ENCODE data around the gene MITF.

The MITF gene

DNA sequence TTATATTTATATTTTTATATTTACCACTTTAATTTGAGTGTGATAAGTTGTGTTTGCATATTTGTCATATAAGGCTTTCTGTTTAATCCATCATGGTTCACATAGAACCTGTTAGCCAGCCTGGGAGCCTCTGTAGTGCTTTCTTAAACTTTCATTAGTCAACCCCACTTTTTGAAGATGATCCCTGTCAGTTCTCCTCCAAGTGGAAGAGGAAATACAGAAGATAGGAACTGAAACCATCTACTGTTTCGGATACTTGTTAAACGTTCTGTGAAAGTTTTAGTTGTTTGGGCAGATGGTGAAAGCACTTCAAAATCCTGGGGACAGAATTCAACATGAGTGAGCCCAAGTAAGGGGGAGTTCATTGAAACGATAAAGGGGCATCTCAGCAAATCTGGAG lies 255.7 kb downstream of the MITF start:
- Histone ChIP-seq H3K4me1 (ENCODE audit: control insufficient read depth, insufficient read depth, low read length) (no peaks in the 10 kb centered on the region), H3K9me3 (replicated peaks; ENCODE audit: low read length) (no peaks in the 10 kb centered on the region), H3K36me3 (ENCODE audit: insufficient read depth, low read length) (no peaks in the 10 kb centered on the region), H3K9ac (ENCODE audit: low read depth, low read length) (no peak overlapping the region), H3K4me3 (ENCODE audit: low read length) (no peak overlapping the region), H3K4me2 (ENCODE audit: low read length) (no peak overlapping the region), H3K27me3 (ENCODE audit: control insufficient read depth, insufficient read depth, low read length) (peaks cover 12% of the 10 kb centered on the region)

DNA sequence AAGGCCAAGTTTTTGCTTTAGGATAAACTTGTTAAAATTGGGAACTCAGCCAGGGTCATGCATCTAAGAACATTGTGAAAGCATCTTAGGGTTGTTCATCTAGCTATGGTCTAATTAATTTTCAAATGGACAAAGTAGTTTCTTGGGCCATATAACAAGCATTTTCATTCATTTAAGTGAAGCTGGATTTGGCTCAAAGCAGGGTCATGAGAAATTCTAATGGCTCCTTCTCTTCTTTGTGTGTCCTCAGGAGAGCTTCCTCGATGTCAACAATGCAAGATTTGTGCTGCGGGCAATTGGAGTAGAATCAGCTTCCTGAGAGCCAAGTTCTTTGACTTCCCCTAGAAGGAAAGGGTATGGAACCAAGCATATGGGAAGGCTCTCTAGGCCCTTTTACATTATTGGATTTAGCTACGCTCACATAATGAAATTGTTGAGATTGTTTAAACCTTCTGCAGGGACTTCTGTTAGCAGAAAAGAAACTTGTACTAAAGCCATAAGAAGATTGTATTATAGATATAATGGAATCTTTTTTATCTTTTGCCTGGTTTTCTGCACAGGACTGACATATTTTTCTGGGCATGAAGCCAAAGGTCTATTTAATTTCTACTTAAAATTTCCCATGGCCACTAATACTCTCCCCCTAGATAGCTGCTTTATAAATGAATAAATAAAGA lies 258.5 kb downstream of the MITF start:
- H3K9ac ChIP-seq (ENCODE audit: low read depth, low read length), result no peak overlapping the region
- no peak overlapping the region for H3K4me2 ChIP-seq (ENCODE audit: low read length)
- H3K9me3 ChIP-seq (replicated peaks; ENCODE audit: low read length), result no peaks in the 10 kb centered on the region
- H3K36me3 ChIP-seq (ENCODE audit: insufficient read depth, low read length), result no peaks in the 10 kb centered on the region
- H3K4me1 ChIP-seq (ENCODE audit: control insufficient read depth, insufficient read depth, low read length), result no peaks in the 10 kb centered on the region
- H3K4me3 ChIP-seq (ENCODE audit: low read length), result no peak overlapping the region
- peaks cover 3% of the 10 kb centered on the region for H3K27me3 ChIP-seq (ENCODE audit: control insufficient read depth, insufficient read depth, low read length)

GRCh38 chr3:69998759-69999139 lies 259.5 kb downstream of the MITF start:
- Histone ChIP-seq H3K4me1 (ENCODE audit: control insufficient read depth, insufficient read depth, low read length) (no peaks in the 10 kb centered on the region), H3K9me3 (replicated peaks; ENCODE audit: low read length) (no peaks in the 10 kb centered on the region), H3K36me3 (ENCODE audit: insufficient read depth, low read length) (no peaks in the 10 kb centered on the region), H3K9ac (ENCODE audit: low read depth, low read length) (no peak overlapping the region), H3K4me3 (ENCODE audit: low read length) (peak overlapping the region; percentile 29), H3K27me3 (ENCODE audit: control insufficient read depth, insufficient read depth, low read length) (peaks cover 3% of the 10 kb centered on the region), H3K4me2 (ENCODE audit: low read length) (peak overlapping the region; percentile 48)

GRCh38 chr3:69999140-70000027 lies 260.1 kb downstream of the MITF start, which contains the start of gene SAMMSON:
SAMMSON (plus strand) TSS chr3:69999733.
- Histone ChIP-seq H3K4me1 (ENCODE audit: control insufficient read depth, insufficient read depth, low read length) (no peaks in the 10 kb centered on the region), H3K27me3 (ENCODE audit: control insufficient read depth, insufficient read depth, low read length) (no peaks in the 10 kb centered on the region), H3K9me3 (replicated peaks; ENCODE audit: low read length) (no peaks in the 10 kb centered on the region), H3K4me2 (ENCODE audit: low read length) (peak within 1 kb of the TSS; percentile 48), H3K36me3 (ENCODE audit: insufficient read depth, low read length) (no peaks in the 10 kb centered on the region), H3K4me3 (ENCODE audit: low read length) (peak within 1 kb of the TSS; percentile 29), H3K9ac (ENCODE audit: low read depth, low read length) (no peak within 1 kb of the TSS)

DNA sequence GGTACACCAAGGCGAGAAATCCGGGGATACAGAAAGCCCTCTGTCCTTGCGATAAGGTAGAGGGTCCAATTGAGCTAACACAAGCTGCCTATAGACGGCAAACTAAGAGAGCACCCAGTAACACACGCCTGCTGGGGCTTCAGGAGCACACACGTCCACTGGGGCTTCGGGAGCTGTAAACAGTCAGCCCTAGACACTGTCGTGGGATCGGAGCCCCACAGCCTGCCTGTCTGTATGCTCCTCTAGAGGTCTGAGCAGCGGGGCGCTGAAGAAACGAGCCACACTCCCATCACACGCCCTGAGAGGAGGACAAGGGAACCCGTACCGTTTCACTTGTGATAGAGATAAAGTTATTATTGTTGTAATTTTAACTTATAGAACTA lies 260.8 kb downstream of the MITF start:
- H3K36me3 ChIP-seq (ENCODE audit: insufficient read depth, low read length), result no peaks in the 10 kb centered on the region
- no peaks in the 10 kb centered on the region for H3K9me3 ChIP-seq (replicated peaks; ENCODE audit: low read length)
- no peak overlapping the region for H3K4me2 ChIP-seq (ENCODE audit: low read length)
- H3K27me3 ChIP-seq (ENCODE audit: control insufficient read depth, insufficient read depth, low read length), result no peaks in the 10 kb centered on the region
- no peaks in the 10 kb centered on the region for H3K4me1 ChIP-seq (ENCODE audit: control insufficient read depth, insufficient read depth, low read length)
- H3K9ac ChIP-seq (ENCODE audit: low read depth, low read length), result no peak overlapping the region
- no peak overlapping the region for H3K4me3 ChIP-seq (ENCODE audit: low read length)

GRCh38 chr3:70000563-70001081 lies 261.4 kb downstream of the MITF start:
- H3K4me1 ChIP-seq (ENCODE audit: control insufficient read depth, insufficient read depth, low read length), result no peaks in the 10 kb centered on the region
- H3K36me3 ChIP-seq (ENCODE audit: insufficient read depth, low read length), result no peaks in the 10 kb centered on the region
- no peaks in the 10 kb centered on the region for H3K9me3 ChIP-seq (replicated peaks; ENCODE audit: low read length)
- H3K4me3 ChIP-seq (ENCODE audit: low read length), result no peak overlapping the region
- no peaks in the 10 kb centered on the region for H3K27me3 ChIP-seq (ENCODE audit: control insufficient read depth, insufficient read depth, low read length)
- H3K4me2 ChIP-seq (ENCODE audit: low read length), result no peak overlapping the region
- H3K9ac ChIP-seq (ENCODE audit: low read depth, low read length), result no peak overlapping the region

DNA sequence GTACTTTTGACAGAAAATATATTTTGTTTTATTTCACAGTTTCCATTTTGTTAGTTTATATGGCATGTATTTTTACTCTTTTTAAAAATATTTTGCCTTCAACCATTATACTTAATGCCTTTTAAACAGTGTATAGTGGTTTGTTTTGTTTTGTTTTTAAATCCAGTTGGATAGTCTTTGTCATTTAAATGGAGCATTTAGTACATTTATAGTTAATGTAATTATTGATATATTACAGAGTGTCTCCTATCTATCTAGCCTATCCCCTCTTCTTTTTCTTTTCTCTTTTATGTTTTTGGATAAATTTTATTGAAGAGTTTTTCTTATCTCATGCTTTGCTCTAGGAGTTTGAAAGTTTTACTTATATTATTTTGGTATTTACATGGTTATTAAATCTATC lies 263.9 kb downstream of the MITF start:
- H3K36me3 ChIP-seq (ENCODE audit: insufficient read depth, low read length), result no peaks in the 10 kb centered on the region
- no peak overlapping the region for H3K9ac ChIP-seq (ENCODE audit: low read depth, low read length)
- H3K9me3 ChIP-seq (replicated peaks; ENCODE audit: low read length), result no peaks in the 10 kb centered on the region
- no peak overlapping the region for H3K4me3 ChIP-seq (ENCODE audit: low read length)
- H3K4me2 ChIP-seq (ENCODE audit: low read length), result no peak overlapping the region
- H3K27me3 ChIP-seq (ENCODE audit: control insufficient read depth, insufficient read depth, low read length), result no peaks in the 10 kb centered on the region
- no peaks in the 10 kb centered on the region for H3K4me1 ChIP-seq (ENCODE audit: control insufficient read depth, insufficient read depth, low read length)

GRCh38 chr3:70006089-70006488 lies 266.8 kb downstream of the MITF start:
- Histone ChIP-seq H3K4me3 (ENCODE audit: low read length) (no peak overlapping the region), H3K9me3 (replicated peaks; ENCODE audit: low read length) (no peaks in the 10 kb centered on the region), H3K9ac (ENCODE audit: low read depth, low read length) (no peak overlapping the region), H3K36me3 (ENCODE audit: insufficient read depth, low read length) (no peaks in the 10 kb centered on the region), H3K4me1 (ENCODE audit: control insufficient read depth, insufficient read depth, low read length) (no peaks in the 10 kb centered on the region), H3K4me2 (ENCODE audit: low read length) (no peak overlapping the region), H3K27me3 (ENCODE audit: control insufficient read depth, insufficient read depth, low read length) (no peaks in the 10 kb centered on the region)

DNA sequence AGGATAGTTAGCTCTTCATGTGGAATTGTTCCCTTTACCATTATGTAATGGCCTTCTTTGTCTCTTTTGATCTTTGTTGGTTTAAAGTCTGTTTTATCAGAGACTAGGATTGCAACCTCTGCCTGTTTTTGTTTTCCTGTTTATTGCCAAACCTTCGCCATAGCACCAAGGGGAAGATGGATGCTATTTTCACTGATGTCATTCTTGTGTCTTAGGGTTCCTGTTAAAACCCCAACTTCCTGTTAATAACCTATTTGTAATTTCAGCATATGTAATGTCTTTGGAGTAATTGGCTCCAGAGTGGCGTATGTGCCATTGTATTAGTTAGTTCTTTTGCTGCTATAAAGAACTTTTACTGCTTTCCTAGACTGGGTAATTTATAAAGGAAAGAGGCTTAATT lies 271.1 kb downstream of the MITF start:
- H3K9me3 ChIP-seq (replicated peaks; ENCODE audit: low read length), result no peaks in the 10 kb centered on the region
- no peaks in the 10 kb centered on the region for H3K4me1 ChIP-seq (ENCODE audit: control insufficient read depth, insufficient read depth, low read length)
- no peaks in the 10 kb centered on the region for H3K27me3 ChIP-seq (ENCODE audit: control insufficient read depth, insufficient read depth, low read length)
- no peaks in the 10 kb centered on the region for H3K36me3 ChIP-seq (ENCODE audit: insufficient read depth, low read length)
- H3K4me2 ChIP-seq (ENCODE audit: low read length), result no peak overlapping the region
- no peak overlapping the region for H3K9ac ChIP-seq (ENCODE audit: low read depth, low read length)
- H3K4me3 ChIP-seq (ENCODE audit: low read length), result no peak overlapping the region

DNA sequence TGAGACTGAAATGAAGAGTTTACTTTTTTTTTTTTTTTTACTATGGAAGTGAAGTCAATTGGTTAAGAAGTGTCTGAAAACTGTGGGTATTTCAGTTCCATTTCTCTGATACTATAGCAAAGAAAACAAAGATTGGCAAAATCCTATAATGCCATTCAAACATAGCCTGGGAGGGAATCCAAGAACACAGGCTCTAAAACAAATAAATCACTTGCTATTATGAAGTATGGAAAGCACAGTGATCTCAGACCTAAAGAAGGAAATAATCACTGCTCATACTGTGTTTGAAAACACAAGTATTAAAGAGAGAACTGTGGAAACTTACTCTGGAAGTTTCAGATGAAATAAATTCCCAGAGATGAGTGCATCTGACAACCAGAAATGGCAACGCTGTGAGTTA lies 272.3 kb downstream of the MITF start:
- Histone ChIP-seq H3K4me1 (ENCODE audit: control insufficient read depth, insufficient read depth, low read length) (no peaks in the 10 kb centered on the region), H3K27me3 (ENCODE audit: control insufficient read depth, insufficient read depth, low read length) (no peaks in the 10 kb centered on the region), H3K36me3 (ENCODE audit: insufficient read depth, low read length) (no peaks in the 10 kb centered on the region), H3K9me3 (replicated peaks; ENCODE audit: low read length) (no peaks in the 10 kb centered on the region), H3K4me2 (ENCODE audit: low read length) (no peak overlapping the region), H3K4me3 (ENCODE audit: low read length) (no peak overlapping the region), H3K9ac (ENCODE audit: low read depth, low read length) (no peak overlapping the region)

Data from skeletal muscle satellite cell (primary cell).